Endothelial cell (in vitro differentiated cells): ENCODE measurements around the gene SLC25A17. TPM values are rescaled to one million over a fixed set of nuclear protein-coding genes. Genes with fewer than 3 reads are reported as not detected.
"Not testable (repeated sequence)": the region's sequence is repeated elsewhere in the genome, so short reads cannot be mapped to it uniquely, and the experiment has no call there.

ENCODE experiments used
- DNase-seq: peaks from one replicate; pipeline ENCODE4 v3.0.0; 2021; ENCODE audit warnings: low spot score
- H3K27ac Mint-ChIP-seq: one replicate; pipeline ENCODE4 v1.8.0; 2021; ENCODE audit warnings: mixed read lengths, inconsistent platforms; ENCODE audit not compliant: unreplicated experiment
- H3K27me3 Mint-ChIP-seq: one replicate; pipeline ENCODE4 v1.8.0; 2021; ENCODE audit warnings: mild to moderate bottlenecking, moderate library complexity, mixed read lengths, inconsistent platforms; ENCODE audit not compliant: unreplicated experiment
- H3K36me3 Mint-ChIP-seq: one replicate; pipeline ENCODE4 v1.8.0; 2021; ENCODE audit warnings: mild to moderate bottlenecking, low read depth, mixed read lengths, inconsistent platforms; ENCODE audit not compliant: unreplicated experiment
- H3K4me1 Mint-ChIP-seq: one replicate; pipeline ENCODE4 v1.8.0; 2021; ENCODE audit warnings: mild to moderate bottlenecking, mixed read lengths, inconsistent platforms; ENCODE audit not compliant: unreplicated experiment
- H3K4me3 Mint-ChIP-seq: one replicate; pipeline ENCODE4 v1.8.0; 2021; ENCODE audit warnings: mild to moderate bottlenecking, mixed read lengths, inconsistent platforms; ENCODE audit not compliant: unreplicated experiment
- H3K9me3 Mint-ChIP-seq: one replicate; pipeline ENCODE4 v1.8.0; 2021; ENCODE audit warnings: mixed read lengths, inconsistent platforms; ENCODE audit not compliant: unreplicated experiment
- total RNA-seq: library from RNA; stranded (reverse); fragmentation: NEBNext Ultra II Directional; extraction: Animal tissue kit (Norgen Biotek cat#: 25700); gene quantifications from one replicate; pipeline ENCODE4 v1.2.1, GENCODE V29; 2021; ENCODE audit not compliant: unreplicated experiment
- TF ChIP-seq, protein P1 (sequence below): fragments of 200-600 bp; sonication (generic); IDR thresholded peaks from one replicate; pipeline ENCODE4 v1.5.0; 2021; ENCODE audit warnings: antibody characterized with exemption; ENCODE audit not compliant: unreplicated experiment

SLC25A17 gene
- total RNA-seq, 1 donor from 2014 or later = 18.1 TPM

- DNase-seq = no peak
- peak overlapping the region; percentile 41 for H3K27ac Mint-ChIP-seq
- H3K4me1 Mint-ChIP-seq = no peaks in the 10 kb centered on the region
- no peaks in the 10 kb centered on the region for H3K9me3 Mint-ChIP-seq
- H3K27me3 Mint-ChIP-seq = no peaks in the 10 kb centered on the region
- TF ChIP-seq, protein P1, sequence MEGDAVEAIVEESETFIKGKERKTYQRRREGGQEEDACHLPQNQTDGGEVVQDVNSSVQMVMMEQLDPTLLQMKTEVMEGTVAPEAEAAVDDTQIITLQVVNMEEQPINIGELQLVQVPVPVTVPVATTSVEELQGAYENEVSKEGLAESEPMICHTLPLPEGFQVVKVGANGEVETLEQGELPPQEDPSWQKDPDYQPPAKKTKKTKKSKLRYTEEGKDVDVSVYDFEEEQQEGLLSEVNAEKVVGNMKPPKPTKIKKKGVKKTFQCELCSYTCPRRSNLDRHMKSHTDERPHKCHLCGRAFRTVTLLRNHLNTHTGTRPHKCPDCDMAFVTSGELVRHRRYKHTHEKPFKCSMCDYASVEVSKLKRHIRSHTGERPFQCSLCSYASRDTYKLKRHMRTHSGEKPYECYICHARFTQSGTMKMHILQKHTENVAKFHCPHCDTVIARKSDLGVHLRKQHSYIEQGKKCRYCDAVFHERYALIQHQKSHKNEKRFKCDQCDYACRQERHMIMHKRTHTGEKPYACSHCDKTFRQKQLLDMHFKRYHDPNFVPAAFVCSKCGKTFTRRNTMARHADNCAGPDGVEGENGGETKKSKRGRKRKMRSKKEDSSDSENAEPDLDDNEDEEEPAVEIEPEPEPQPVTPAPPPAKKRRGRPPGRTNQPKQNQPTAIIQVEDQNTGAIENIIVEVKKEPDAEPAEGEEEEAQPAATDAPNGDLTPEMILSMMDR = no peak
- peaks cover 18% of the 10 kb centered on the region for H3K36me3 Mint-ChIP-seq
- no peak overlapping the region for H3K4me3 Mint-ChIP-seq
Measured at GRCh38 chr22:40834619-40835018, 15.5 kb upstream of the SLC25A17 start.

DNA sequence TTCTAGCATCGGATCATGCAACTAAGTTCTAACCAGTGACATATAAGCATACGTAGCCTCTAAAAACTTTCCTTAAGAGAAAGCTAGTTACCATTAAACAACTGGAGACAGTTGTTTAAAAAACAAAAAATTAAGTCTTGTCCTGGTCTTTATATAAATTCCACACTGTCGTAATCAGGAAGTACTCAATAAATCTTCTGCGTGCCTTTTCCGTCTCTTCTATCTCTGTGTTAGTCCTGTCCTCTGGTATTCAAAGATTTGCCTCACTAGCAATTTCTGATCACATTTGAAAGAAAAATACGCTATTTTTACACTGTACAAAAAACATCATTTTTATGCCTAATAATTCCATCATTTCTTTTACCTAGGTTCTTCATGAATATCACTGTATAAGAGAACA is 10.0 kb upstream of the SLC25A17 start:
- peak overlapping the region; percentile 65 for H3K4me3 Mint-ChIP-seq
- no peaks in the 10 kb centered on the region for H3K4me1 Mint-ChIP-seq
- no peaks in the 10 kb centered on the region for H3K9me3 Mint-ChIP-seq
- H3K36me3 Mint-ChIP-seq = peaks cover 23% of the 10 kb centered on the region
- H3K27ac Mint-ChIP-seq = no peak overlapping the region
- DNase-seq = no peak
- H3K27me3 Mint-ChIP-seq = peaks cover 2% of the 10 kb centered on the region
- TF ChIP-seq, protein P1 = no peak

GRCh38 chr22:40826984-40827741 is 8.0 kb upstream of the SLC25A17 start:
- peaks cover 18% of the 10 kb centered on the region for H3K36me3 Mint-ChIP-seq
- DNase-seq = no peak
- H3K4me3 Mint-ChIP-seq = no peak overlapping the region
- H3K27me3 Mint-ChIP-seq = peaks cover 2% of the 10 kb centered on the region
- H3K4me1 Mint-ChIP-seq = no peaks in the 10 kb centered on the region
- TF ChIP-seq, protein P1 = no peak
- H3K9me3 Mint-ChIP-seq = no peaks in the 10 kb centered on the region
- H3K27ac Mint-ChIP-seq = no peak overlapping the region

GRCh38 chr22:40826292-40826691 is 7.1 kb upstream of the SLC25A17 start:
- H3K27ac Mint-ChIP-seq, H3K9me3 Mint-ChIP-seq: not testable (repeated sequence)
- H3K36me3 Mint-ChIP-seq = peaks cover 17% of the 10 kb centered on the region

GRCh38 chr22:40823426-40823825 is 4.3 kb upstream of the SLC25A17 start:
- Mint-ChIP-seq H3K36me3 (peaks cover 6% of the 10 kb centered on the region), H3K27ac (no peak overlapping the region), H3K4me3 (no peak overlapping the region), H3K4me1 (peaks cover 11% of the 10 kb centered on the region), H3K27me3 (no peaks in the 10 kb centered on the region), H3K9me3 (no peaks in the 10 kb centered on the region)
- DNase-seq = no peak
- TF ChIP-seq, protein P1 = no peak

More at GRCh38 chr22:40826292-40826691, 7.1 kb upstream of the SLC25A17 start:
- not testable (repeated sequence) for H3K27me3 Mint-ChIP-seq, DNase-seq, H3K4me1 Mint-ChIP-seq
- H3K4me3 Mint-ChIP-seq = peak overlapping the region; percentile 21
